Measurements from ENCODE around the gene GLE1.

GRCh38 chr9:128529191-128529590 is 24.7 kb downstream of the GLE1 start:
- TF ChIP-seq CTCF (IDR thresholded peaks at IDR 0.05; ENCODE audit: extremely low read depth in 1 of 2, insufficient read depth in 1 of 2, low read depth in 1 of 2, low read length in 2 of 2) (no peak), POLR2A (IDR thresholded peaks at IDR 0.05; ENCODE audit: low read depth, low read length) (no peak), MYC (IDR thresholded peaks at IDR 0.05; ENCODE audit: low read depth, low read length) (no peak), POLR2AphosphoS5 (IDR thresholded peaks at IDR 0.05; ENCODE audit: insufficient read depth, low read depth, low read length) (no peak), EZH2 (IDR thresholded peaks at IDR 0.05; ENCODE audit: borderline replicate concordance, low read depth, low read length, severe bottlenecking) (no peak), JUN (IDR thresholded peaks at IDR 0.05; ENCODE audit: borderline replicate concordance, insufficient read depth, insufficient read length, low read depth) (no peak), MAX (IDR thresholded peaks at IDR 0.05; ENCODE audit: insufficient read depth, insufficient read length) (no peak)

All from endothelial cell of umbilical vein (primary cell).